GM18508 (cell line): Measurements from ENCODE around the gene DKK2.

Source experiments
- ATAC-seq: cut with Tn5 transposase; IDR thresholded peaks from one replicate; pipeline ENCODE4 v1.9.1; 2021; ENCODE audit warnings: moderate number of reproducible peaks; ENCODE audit not compliant: insufficient read depth, unreplicated experiment

Gene DKK2

GRCh38 chr4:107017443-107018343 is 18.4 kb downstream of the DKK2 start:
- no peak for ATAC-seq

GRCh38 chr4:107011312-107011711 is 24.8 kb downstream of the DKK2 start:
- no peak for ATAC-seq

GRCh38 chr4:107009196-107009968 is 26.7 kb downstream of the DKK2 start:
- no peak for ATAC-seq

- ATAC-seq = no peak
Measured at GRCh38 chr4:107008115-107008514, 28.0 kb downstream of the DKK2 start.

GRCh38 chr4:107006218-107006617 is 29.9 kb downstream of the DKK2 start:
- ATAC-seq = no peak

- ATAC-seq = no peak
Measured at GRCh38 chr4:106996490-106996889, 39.6 kb downstream of the DKK2 start.

GRCh38 chr4:106993827-106994226 is 42.3 kb downstream of the DKK2 start:
- ATAC-seq = no peak

- no peak for ATAC-seq
Measured at GRCh38 chr4:106987311-106987710, 48.8 kb downstream of the DKK2 start.

GRCh38 chr4:106986486-106986885 is 49.6 kb downstream of the DKK2 start:
- no peak for ATAC-seq

- no peak for ATAC-seq
Measured at GRCh38 chr4:106985830-106986229, 50.3 kb downstream of the DKK2 start.

GRCh38 chr4:106982711-106983211 is 53.4 kb downstream of the DKK2 start:
- no peak for ATAC-seq

GRCh38 chr4:106981431-106981830 is 54.7 kb downstream of the DKK2 start:
- ATAC-seq = no peak

GRCh38 chr4:106979476-106979875 is 56.6 kb downstream of the DKK2 start:
- no peak for ATAC-seq

GRCh38 chr4:106978046-106978774 is 57.9 kb downstream of the DKK2 start:
- ATAC-seq = no peak

- no peak for ATAC-seq
Measured at GRCh38 chr4:106971636-106972035, 64.5 kb downstream of the DKK2 start.

GRCh38 chr4:106967892-106968291 is 68.2 kb downstream of the DKK2 start:
- no peak for ATAC-seq

- no peak for ATAC-seq
Measured at GRCh38 chr4:106953036-106953705, 82.9 kb downstream of the DKK2 start.

GRCh38 chr4:106951891-106952290 is 84.2 kb downstream of the DKK2 start:
- ATAC-seq = no peak

GRCh38 chr4:106941841-106942240 is 94.3 kb downstream of the DKK2 start:
- no peak for ATAC-seq

- ATAC-seq = no peak
Measured at GRCh38 chr4:106930522-106930921, 105.6 kb downstream of the DKK2 start.
